ENCODE measurements around the gene MUSK. TPM values are rescaled to one million over a fixed set of nuclear protein-coding genes. Genes with fewer than 3 reads are reported as not detected.

Gene MUSK
- polyA plus RNA-seq, 1 donor (not counting 4 experiments of a cell fraction or from before 2014, with no cell fraction given), result not detected

DNA sequence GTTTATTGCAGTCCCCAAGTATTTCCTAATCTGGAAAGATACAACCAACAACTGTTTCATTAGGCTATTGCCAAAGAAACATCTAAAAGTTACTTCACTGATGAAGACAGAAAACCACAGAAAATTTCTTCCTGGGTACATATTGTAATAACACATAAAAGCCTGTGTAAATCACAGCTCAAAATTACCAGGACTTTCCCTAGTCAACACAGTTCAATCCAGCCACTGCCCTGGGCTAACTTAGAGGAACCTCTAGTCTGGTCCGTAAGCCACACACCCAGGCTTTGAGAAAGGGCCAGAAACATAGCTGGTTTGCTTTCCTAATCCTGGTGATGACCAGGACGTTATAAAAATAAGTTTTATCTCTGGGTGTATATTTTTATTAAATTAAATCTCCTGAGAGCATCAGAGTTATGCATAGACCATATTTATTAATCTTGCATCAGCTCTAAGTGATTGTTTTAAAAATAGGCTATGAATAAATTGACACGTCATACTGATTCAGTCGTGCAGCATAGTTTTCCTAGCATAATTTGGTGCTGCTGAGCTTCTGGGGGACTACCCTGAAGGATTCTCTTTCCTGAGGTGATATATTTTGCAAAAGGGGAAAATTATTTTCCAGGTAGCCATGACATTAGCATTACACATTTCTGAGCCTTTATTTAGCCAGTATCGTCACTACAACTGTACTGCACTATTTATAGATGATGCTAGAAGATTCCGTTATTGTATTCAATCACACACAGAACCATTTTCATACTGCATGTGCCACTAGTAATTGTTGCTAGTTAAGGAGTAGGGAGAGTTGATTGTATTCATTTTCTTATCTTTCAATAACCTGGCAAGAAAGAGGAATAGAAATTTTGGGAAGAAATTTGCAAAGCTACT, 12.6 kb upstream of the MUSK start:
- dilution Hi-C loops (cut with MboI; ENCODE audit: extremely low pct_ligation_motif_present, low sequenced_read_pairs), result no loop called here
- Histone ChIP-seq H3K79me2 (ENCODE audit: control insufficient read depth, insufficient read depth, low read length) (no peaks in the 10 kb centered on the region), H3K4me1 (ENCODE audit: control insufficient read depth, extremely low read depth, insufficient read depth, low read length) (no peaks in the 10 kb centered on the region), H3K27ac (ENCODE audit: control insufficient read depth, insufficient read depth, low read length) (no peak overlapping the region), H3K9me1 (ENCODE audit: control insufficient read depth, extremely low read depth, insufficient read depth, low read length) (no peaks in the 10 kb centered on the region), H3K9me3 (ENCODE audit: control insufficient read depth, low read depth, low read length) (no peaks in the 10 kb centered on the region), H3K4me2 (ENCODE audit: control insufficient read depth, extremely low read depth, insufficient read depth, low read depth, low read length) (no peak overlapping the region), H3K27me3 (ENCODE audit: control insufficient read depth, extremely low read depth, insufficient read depth, low read length) (no peaks in the 10 kb centered on the region), H3K36me3 (ENCODE audit: control insufficient read depth in 2 of 2, extremely low read depth in 1 of 2, insufficient read depth in 2 of 2, low read length in 2 of 2) (no peaks in the 10 kb centered on the region), H3K9ac (ENCODE audit: control insufficient read depth, extremely low read depth, insufficient read depth, low read length) (no peak overlapping the region), H3K4me3 (ENCODE audit: control insufficient read depth in 2 of 3, extremely low read depth in 1 of 3, insufficient read depth in 2 of 3, low read depth in 1 of 3, low read length in 3 of 3) (no peak overlapping the region), H4K20me1 (ENCODE audit: control insufficient read depth, extremely low read depth, insufficient read depth, low read length) (no peaks in the 10 kb centered on the region), H2AFZ (ENCODE audit: control insufficient read depth, low read length) (no peak overlapping the region)
- FAIRE-seq (no peak), DNase-seq (ENCODE audit: low read depth, low spot score) (no peak)
- no peak for TF ChIP-seq CTCF (optimal IDR thresholded peaks at IDR 0.05 in 1 of 3, IDR thresholded peaks at IDR 0.05 in 1 of 3, conservative IDR thresholded peaks at IDR 0.05 in 1 of 3; ENCODE audit: extremely low read depth in 1 of 3, insufficient read depth in 2 of 3, low read length in 3 of 3)

DNA sequence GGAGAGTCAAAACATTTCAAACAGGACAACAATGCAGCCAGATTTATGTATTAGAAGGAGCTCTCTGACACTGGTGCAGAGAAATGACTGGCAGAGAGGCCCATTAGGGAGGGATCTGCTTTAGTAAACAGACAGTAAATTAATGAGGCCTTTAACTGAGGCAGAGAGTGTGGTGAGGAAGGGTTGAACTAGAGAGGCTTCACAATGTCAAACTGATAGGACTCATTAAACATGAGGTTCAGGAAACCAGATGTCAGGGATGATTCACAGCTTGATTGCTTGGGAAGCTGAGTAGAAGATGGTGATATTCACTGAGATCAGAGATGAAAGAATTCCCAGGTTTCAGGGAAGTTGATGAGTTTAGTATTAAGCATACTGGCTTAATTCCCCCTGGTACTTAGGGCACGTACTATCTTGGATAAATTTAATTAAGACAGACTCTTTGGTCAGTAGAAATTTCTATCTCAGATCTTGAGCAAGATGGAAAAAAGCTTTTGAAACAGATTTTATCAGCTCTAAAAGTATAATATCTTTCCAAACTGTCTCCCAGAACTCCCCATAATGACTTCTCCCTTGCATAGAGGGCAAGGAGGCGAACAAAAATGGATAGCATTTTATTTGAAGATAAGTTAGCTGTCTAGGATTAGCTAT, 8.6 kb upstream of the MUSK start:
- no peak overlapping the region for H3K4me3 ChIP-seq (ENCODE audit: control insufficient read depth in 2 of 3, extremely low read depth in 1 of 3, insufficient read depth in 2 of 3, low read depth in 1 of 3, low read length in 3 of 3)
- no peaks in the 10 kb centered on the region for H4K20me1 ChIP-seq (ENCODE audit: control insufficient read depth, extremely low read depth, insufficient read depth, low read length)
- H3K79me2 ChIP-seq (ENCODE audit: control insufficient read depth, insufficient read depth, low read length), result no peaks in the 10 kb centered on the region
- H3K4me1 ChIP-seq (ENCODE audit: control insufficient read depth, extremely low read depth, insufficient read depth, low read length), result no peaks in the 10 kb centered on the region
- dilution Hi-C loops (cut with MboI; ENCODE audit: extremely low pct_ligation_motif_present, low sequenced_read_pairs), result no loop called here
- H3K27ac ChIP-seq (ENCODE audit: control insufficient read depth, insufficient read depth, low read length), result no peak overlapping the region
- H3K9me3 ChIP-seq (ENCODE audit: control insufficient read depth, low read depth, low read length), result no peaks in the 10 kb centered on the region
- no peaks in the 10 kb centered on the region for H3K27me3 ChIP-seq (ENCODE audit: control insufficient read depth, extremely low read depth, insufficient read depth, low read length)
- DNase-seq (ENCODE audit: low read depth, low spot score), result no peak
- FAIRE-seq, result no peak
- no peaks in the 10 kb centered on the region for H3K9me1 ChIP-seq (ENCODE audit: control insufficient read depth, extremely low read depth, insufficient read depth, low read length)
- H2AFZ ChIP-seq (ENCODE audit: control insufficient read depth, low read length), result no peak overlapping the region
- no peak overlapping the region for H3K4me2 ChIP-seq (ENCODE audit: control insufficient read depth, extremely low read depth, insufficient read depth, low read depth, low read length)
- no peak for TF ChIP-seq CTCF (optimal IDR thresholded peaks at IDR 0.05 in 1 of 3, IDR thresholded peaks at IDR 0.05 in 1 of 3, conservative IDR thresholded peaks at IDR 0.05 in 1 of 3; ENCODE audit: extremely low read depth in 1 of 3, insufficient read depth in 2 of 3, low read length in 3 of 3)
- no peak for TF ChIP-seq EZH2 (IDR thresholded peaks at IDR 0.05; ENCODE audit: low read length)
- H3K36me3 ChIP-seq (ENCODE audit: control insufficient read depth in 2 of 2, extremely low read depth in 1 of 2, insufficient read depth in 2 of 2, low read length in 2 of 2), result no peaks in the 10 kb centered on the region
- no peak overlapping the region for H3K9ac ChIP-seq (ENCODE audit: control insufficient read depth, extremely low read depth, insufficient read depth, low read length)

All from keratinocyte (primary cell).